Measurements from ENCODE around the gene ATG3.

Gene ATG3

DNA sequence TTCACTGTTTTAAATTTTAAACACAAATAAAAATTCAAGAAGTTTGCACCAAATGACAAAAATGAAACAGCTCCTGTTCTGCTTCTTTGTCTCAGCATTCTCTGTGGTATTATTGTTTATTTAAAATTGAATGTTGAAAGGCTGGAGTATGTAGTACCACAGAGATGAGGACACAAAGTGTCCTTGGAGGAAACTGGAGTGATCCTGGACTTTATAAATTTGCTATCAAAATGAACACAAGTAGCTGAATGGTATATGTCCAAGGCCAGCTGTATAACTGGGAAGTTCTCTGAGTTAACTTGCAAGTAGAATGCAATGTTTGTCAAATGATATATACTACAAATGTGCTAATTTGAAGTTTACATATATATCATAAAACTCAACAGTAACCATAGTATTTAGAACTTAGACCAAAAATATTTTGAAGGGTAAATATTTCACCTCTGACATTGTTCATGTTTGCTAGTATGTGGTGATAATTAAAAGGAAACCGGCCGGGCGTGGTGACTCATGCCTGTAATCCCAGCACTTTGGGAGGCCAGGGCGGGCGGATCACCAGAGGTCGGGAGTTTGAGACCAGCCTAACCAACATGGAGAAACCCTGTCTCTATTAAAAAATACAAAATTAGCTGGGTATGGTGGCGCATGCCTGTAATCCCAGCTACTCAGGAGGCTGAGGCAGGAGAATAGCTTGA lies 74.8 kb downstream of the ATG3 start:
- no peaks in the 10 kb centered on the region for H3K9me2 ChIP-seq (ENCODE audit: low read depth, low read length)

DNA sequence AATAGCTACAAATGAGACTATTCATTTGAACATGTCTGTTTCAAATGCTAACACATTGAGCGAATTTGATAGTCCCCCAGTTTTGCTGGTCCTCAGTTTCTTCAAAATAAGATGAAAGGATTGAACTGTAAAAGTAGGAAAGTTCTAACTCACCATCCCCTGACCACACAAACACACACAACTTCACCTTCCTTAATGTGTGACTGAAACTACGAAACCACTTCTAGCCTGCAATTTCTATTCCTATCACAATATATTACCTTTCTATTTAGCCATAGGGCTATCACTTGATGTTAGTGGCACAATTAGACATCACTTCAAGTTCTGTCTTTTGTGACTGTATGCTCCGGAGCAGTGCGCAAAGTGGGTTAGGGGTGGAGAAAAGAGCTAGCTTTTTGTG lies 77.4 kb downstream of the ATG3 start:
- no peaks in the 10 kb centered on the region for H3K27me3 ChIP-seq (ENCODE audit: insufficient read depth, low read length)
- H2AFZ ChIP-seq (ENCODE audit: low read length) = no peak overlapping the region
- no peaks in the 10 kb centered on the region for H3K9me3 ChIP-seq (ENCODE audit: low read length)
- peaks cover under 1% of the 10 kb centered on the region; the same call in 1 of the 2 replicates for H3K36me3 ChIP-seq (ENCODE audit: insufficient read depth, low read length)
- TF ChIP-seq, protein P1, sequence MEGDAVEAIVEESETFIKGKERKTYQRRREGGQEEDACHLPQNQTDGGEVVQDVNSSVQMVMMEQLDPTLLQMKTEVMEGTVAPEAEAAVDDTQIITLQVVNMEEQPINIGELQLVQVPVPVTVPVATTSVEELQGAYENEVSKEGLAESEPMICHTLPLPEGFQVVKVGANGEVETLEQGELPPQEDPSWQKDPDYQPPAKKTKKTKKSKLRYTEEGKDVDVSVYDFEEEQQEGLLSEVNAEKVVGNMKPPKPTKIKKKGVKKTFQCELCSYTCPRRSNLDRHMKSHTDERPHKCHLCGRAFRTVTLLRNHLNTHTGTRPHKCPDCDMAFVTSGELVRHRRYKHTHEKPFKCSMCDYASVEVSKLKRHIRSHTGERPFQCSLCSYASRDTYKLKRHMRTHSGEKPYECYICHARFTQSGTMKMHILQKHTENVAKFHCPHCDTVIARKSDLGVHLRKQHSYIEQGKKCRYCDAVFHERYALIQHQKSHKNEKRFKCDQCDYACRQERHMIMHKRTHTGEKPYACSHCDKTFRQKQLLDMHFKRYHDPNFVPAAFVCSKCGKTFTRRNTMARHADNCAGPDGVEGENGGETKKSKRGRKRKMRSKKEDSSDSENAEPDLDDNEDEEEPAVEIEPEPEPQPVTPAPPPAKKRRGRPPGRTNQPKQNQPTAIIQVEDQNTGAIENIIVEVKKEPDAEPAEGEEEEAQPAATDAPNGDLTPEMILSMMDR (IDR thresholded peaks at IDR 0.05; ENCODE audit: low read length) = no peak
- no peak for TF ChIP-seq EZH2 (IDR thresholded peaks at IDR 0.05; ENCODE audit: borderline replicate concordance, low read length)
- no peaks in the 10 kb centered on the region for H3F3A ChIP-seq (ENCODE audit: insufficient read depth, low read length)
- H3K4me1 ChIP-seq (ENCODE audit: insufficient read depth, low read length, severe bottlenecking) = peaks cover 4% of the 10 kb centered on the region
- no peak overlapping the region for H3K27ac ChIP-seq (ENCODE audit: low read depth, low read length, poor library complexity, severe bottlenecking)
- no peak overlapping the region for H3K4me2 ChIP-seq (ENCODE audit: low read length)
- no peaks in the 10 kb centered on the region for H4K20me1 ChIP-seq (ENCODE audit: insufficient read depth, low read length)
- no peaks in the 10 kb centered on the region for H3K9me2 ChIP-seq (ENCODE audit: low read depth, low read length)
- H3K4me3 ChIP-seq (ENCODE audit: low read depth, low read length, poor library complexity, severe bottlenecking) = no peak overlapping the region
- no peak overlapping the region for H3K9ac ChIP-seq (ENCODE audit: low read length)
- H3K79me2 ChIP-seq (ENCODE audit: insufficient read depth, low read length) = no peaks in the 10 kb centered on the region

More for the DNA sequence above, 74.8 kb downstream of the ATG3 start:
- Histone ChIP-seq H3K27me3 (ENCODE audit: insufficient read depth, low read length) (no peaks in the 10 kb centered on the region), H3K4me3 (ENCODE audit: low read depth, low read length, poor library complexity, severe bottlenecking) (no peak overlapping the region), H3K9me3 (ENCODE audit: low read length) (no peaks in the 10 kb centered on the region), H3F3A (ENCODE audit: insufficient read depth, low read length) (no peaks in the 10 kb centered on the region), H2AFZ (ENCODE audit: low read length) (no peak overlapping the region), H3K79me2 (ENCODE audit: insufficient read depth, low read length) (no peaks in the 10 kb centered on the region; the same call in 1 of the 2 replicates), H4K20me1 (ENCODE audit: insufficient read depth, low read length) (no peaks in the 10 kb centered on the region), H3K4me2 (ENCODE audit: low read length) (no peak overlapping the region), H3K9ac (ENCODE audit: low read length) (no peak overlapping the region), H3K36me3 (ENCODE audit: insufficient read depth, low read length) (no peaks in the 10 kb centered on the region), H3K27ac (ENCODE audit: low read depth, low read length, poor library complexity, severe bottlenecking) (no peak overlapping the region), H3K4me1 (ENCODE audit: insufficient read depth, low read length, severe bottlenecking) (peaks cover 9% of the 10 kb centered on the region)
- TF ChIP-seq EZH2 (IDR thresholded peaks at IDR 0.05; ENCODE audit: borderline replicate concordance, low read length) = no peak
- TF ChIP-seq, protein P1 (IDR thresholded peaks at IDR 0.05; ENCODE audit: low read length) = no peak

DNA sequence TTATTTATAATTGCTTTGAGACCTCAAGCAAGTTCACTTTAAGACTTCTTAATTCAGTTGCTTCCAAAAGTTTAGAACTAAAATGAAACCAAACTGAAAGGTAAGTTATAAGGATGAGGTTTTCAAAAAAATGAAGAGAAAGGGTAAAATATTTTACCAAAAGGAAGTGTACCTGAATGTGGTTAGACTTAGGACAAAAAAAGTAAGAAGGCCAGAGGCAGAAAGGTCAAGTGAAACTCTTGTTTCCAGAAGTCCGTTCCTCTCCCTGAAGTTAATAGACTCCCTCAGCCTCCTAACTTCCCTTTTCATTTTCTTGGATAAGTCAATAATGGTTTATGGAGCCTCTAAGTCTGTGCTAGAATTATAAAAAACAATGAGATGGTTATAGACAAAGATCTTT lies 79.1 kb downstream of the ATG3 start:
- Histone ChIP-seq H2AFZ (ENCODE audit: low read length) (no peak overlapping the region), H3K27ac (ENCODE audit: low read depth, low read length, poor library complexity, severe bottlenecking) (no peak overlapping the region), H3K9me3 (ENCODE audit: low read length) (no peaks in the 10 kb centered on the region), H3K27me3 (ENCODE audit: insufficient read depth, low read length) (no peaks in the 10 kb centered on the region), H3K4me2 (ENCODE audit: low read length) (no peak overlapping the region), H3K4me3 (ENCODE audit: low read depth, low read length, poor library complexity, severe bottlenecking) (no peak overlapping the region), H3F3A (ENCODE audit: insufficient read depth, low read length) (no peaks in the 10 kb centered on the region), H3K4me1 (ENCODE audit: insufficient read depth, low read length, severe bottlenecking) (peaks cover 4% of the 10 kb centered on the region), H3K36me3 (ENCODE audit: insufficient read depth, low read length) (peaks cover 4% of the 10 kb centered on the region; the same call in 1 of the 2 replicates), H3K9ac (ENCODE audit: low read length) (no peak overlapping the region), H3K9me2 (ENCODE audit: low read depth, low read length) (no peaks in the 10 kb centered on the region), H3K79me2 (ENCODE audit: insufficient read depth, low read length) (no peaks in the 10 kb centered on the region), H4K20me1 (ENCODE audit: insufficient read depth, low read length) (no peaks in the 10 kb centered on the region)
- TF ChIP-seq, protein P1 (IDR thresholded peaks at IDR 0.05; ENCODE audit: low read length) = no peak
- no peak for TF ChIP-seq EZH2 (IDR thresholded peaks at IDR 0.05; ENCODE audit: borderline replicate concordance, low read length)

All from OCI-LY1 (cell line).